HuH-7.5 (cell line): ENCODE data around the gene IL26.
A peak's percentile ranks its signal among the peaks of the same experiment; 100 is the strongest.
"Not testable (repeated sequence)": the region's sequence is repeated elsewhere in the genome, so short reads cannot be mapped to it uniquely, and the experiment has no call there.

ENCODE experiments used
- DNase-seq: peaks from one replicate; pipeline ENCODE4 v3.0.0; 2011; ENCODE audit warnings: low spot score

IL26 gene

DNA sequence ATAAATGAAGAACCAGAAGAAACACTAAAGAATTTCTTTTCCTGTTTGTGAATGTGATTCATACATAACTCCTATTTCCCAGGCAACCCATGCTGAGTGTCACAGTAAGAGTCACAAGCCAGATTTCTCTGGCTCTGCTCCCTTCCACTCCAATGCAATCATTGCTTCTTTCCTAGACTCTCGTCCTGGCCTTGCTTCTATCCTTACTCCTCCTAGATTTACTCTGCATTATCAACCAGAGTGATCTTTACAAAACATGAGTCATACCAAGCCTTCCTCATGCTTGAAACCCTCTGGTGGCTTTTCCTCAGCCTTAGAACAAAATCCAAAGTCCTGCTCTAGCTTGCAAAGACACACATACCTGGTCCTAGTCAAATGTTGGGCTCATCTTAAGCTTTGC lies 14.5 kb upstream of the IL26 start:
- no peak for DNase-seq

DNA sequence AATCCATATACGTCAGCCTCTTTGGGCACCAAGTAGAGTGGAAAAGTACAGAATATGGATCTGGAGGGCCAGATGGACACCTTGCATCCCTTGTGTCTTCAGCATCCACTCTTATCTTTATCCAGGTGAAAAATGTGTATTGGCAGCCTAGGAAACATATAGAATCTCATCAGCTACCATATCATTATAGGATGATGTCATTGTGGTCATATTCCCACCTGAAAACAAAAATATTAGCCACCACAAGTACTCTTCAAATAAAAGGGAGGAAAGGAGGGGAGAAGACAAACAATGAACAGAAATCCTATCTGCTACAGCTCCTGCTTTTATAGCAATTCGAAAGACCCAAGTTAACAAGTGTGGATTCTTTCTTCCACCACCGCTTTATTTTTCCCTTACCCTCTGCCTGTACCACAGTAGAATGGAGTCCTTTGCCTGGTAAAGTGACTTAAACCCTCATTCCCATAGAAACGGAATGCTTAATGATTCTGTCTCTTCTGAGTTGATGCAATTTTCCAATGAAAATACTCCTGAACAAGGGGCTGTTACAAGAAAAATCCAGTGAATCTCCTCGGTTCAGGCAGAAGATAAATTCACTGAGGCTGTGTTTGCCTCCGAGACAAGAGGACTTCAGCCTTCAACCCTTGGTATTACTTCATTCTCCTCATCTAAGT lies 13.8 kb upstream of the IL26 start:
- no peak for DNase-seq

DNA sequence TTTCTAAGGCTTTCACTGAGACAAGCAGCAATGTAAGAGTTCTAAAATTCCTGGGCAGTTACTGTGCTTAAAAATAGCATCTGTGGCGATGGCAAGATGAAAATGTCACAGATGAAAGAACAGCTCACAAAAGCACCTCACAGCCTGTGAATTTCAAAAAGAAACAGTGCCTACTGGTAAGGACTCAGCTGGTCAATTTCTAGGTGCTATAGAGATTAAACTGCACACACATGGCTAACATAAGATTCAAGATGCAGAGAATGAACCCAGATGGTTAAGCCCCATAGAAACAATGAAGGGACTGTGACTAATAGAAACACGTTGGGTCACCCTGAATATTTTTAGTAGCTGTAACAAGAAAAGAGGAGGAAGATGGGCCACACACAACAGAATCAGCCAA lies 12.0 kb upstream of the IL26 start:
- no peak for DNase-seq

DNA sequence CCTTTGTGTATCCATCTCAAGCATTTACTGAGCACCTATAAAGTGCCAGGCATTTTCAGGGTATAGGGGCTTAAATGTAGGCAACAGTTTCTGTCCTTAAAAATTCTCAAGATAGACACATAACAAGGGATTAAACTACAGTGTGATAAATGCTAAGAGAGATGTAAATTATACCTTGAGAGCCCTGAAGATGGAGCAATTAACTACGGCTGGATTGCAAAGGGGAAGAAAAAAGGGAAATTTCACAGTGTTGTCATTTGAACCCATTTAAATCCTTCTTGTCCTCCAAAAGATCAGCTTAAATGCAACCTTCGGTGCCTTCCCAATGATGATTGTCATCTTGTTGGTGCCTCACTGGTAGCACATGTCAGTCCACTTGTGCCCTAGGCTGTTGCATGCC lies 11.5 kb upstream of the IL26 start:
- no peak for DNase-seq

DNA sequence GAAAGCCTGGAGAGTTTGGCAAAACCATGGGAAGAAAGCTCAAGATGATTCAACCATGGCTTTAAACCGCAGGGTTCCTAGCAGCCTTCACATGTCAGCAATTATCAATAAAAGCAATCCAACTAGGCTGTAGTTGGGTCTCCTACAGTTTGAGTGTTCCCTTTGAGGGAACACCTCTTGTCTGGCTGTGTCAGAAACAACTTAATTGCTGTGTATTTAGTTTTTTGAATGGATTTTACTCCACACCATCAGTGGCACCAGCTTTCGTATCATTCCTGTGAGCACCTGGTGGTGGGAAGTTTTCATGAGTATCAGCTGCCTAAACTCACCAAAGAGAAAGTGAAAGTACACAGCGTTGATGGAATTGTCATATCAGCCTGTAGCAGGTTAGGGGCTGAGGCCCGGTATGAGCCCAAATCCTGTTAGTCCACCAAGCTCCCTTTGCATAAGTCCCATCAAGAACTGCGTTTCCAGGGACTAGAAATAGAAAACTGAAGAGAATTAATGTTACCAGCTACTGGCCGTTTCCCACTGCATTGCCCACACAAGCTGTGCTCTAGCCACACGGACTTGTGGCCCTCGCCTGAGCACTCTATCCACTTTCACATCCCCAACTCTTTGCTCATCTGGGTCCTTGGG lies 10.9 kb upstream of the IL26 start:
- no peak for DNase-seq

DNA sequence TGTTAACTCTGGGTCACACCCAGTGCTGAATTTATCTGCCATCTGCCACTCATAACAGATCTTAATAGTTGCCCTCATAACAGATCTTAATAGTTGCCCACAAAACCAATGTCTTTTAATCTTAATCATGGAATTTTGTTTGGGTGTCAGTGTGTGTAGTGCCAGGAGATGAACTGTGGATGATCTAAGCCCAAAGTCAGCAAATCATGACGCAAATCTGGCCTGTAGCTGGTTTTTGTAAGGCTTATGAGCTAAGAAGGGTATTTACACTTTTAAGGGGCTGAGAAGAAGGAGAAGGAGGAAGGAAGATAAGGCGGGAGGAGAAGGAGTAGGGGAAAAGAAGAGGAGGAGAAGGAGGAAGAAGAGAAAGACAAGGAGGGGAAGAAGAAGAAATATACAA lies 10.0 kb upstream of the IL26 start:
- DNase-seq: no peak

DNA sequence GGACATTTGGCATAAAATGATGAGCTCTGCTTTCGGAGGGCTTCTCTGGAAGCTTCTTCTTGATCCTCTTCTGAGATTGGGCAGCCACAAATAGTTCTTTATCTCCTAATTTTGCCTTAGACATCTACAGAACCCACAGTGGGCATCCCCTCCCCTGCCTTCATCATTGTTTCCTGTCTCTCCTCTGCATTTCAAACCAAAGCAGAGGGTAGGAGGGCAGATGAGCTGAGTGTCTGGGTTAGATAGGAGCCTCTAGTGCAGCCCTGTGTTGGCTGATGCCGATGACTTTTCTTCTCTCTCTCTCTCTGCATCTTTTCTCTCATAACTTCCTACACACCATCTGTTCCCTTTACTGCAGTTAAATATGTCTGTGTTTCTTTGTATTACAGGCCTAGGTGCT lies 8.5 kb upstream of the IL26 start:
- no peak for DNase-seq

DNA sequence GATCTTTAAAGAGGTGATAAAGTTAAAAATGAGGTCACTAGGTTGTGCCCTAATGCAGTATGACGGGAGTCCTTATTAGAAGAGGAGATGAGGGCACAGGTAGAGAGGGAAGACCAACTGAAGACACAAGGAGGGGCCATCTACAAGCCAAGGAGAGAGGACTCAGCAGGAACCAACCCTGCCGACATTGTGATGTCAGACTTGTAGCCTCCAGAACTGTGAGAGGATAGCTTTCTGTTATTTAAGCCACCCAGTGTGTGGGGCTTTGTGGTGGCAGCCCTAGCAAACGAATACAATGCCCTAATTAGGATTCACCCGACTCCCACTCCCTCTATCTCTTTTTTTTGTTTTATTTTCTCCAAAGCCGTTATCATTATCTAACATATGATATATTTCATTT lies 7.9 kb upstream of the IL26 start:
- DNase-seq: no peak

DNA sequence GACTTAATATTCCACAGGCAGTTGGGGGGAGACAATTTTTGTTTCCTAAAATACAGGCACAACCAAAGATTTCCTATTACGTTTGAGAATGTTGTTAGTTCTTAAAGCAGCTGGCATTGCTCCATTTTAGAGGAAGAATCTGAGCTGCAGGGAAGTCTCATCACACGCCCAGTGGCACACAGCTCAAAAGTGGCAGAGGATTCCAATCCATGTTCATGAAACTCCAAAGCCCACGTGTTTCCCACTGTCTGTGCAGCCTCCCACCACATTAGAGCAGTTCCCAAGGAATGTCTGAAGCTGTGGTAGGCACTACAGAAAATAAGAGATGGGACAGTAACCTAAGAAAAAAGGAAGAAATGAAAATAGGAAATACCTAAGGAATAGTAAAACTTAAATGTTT lies 6.1 kb upstream of the IL26 start:
- no peak for DNase-seq

DNA sequence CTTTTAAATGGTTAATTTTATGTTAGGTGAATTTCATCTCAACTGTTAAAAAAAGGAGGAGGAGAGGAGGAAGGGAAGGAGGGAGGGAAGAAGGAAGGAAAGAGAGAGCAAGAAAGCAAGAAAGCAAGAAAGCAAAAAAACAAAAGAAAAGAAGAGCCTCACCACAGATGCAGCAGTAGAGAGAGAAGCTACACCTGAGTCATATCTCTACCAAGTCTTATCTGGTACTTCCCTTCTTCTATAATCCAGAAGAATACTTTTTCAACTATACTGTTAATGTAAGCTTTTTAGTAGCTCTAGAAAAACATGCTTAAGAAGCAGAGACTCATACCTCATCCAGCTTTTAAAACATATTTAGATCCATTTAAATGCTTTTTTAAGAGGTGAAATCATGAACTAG lies 5.6 kb upstream of the IL26 start:
- DNase-seq: no peak

DNA sequence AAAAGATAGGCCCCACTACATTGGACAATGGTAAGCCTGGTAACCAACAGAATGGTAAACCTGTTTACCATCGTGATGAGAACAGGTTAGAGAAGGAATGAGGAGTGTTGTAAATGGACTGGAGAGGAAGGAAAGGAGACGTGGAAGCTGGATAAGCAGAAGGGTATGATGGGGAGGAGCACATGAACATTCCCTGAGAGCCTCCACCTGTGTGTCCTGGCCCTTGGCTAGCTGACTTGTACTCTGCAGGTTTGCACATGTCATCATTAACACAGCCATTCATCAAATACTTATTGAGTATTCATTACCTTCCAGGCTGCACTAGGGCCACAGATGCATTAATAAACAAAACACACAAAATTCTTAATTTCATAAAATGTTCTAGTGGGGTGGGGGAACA lies 4.3 kb upstream of the IL26 start:
- no peak for DNase-seq

DNA sequence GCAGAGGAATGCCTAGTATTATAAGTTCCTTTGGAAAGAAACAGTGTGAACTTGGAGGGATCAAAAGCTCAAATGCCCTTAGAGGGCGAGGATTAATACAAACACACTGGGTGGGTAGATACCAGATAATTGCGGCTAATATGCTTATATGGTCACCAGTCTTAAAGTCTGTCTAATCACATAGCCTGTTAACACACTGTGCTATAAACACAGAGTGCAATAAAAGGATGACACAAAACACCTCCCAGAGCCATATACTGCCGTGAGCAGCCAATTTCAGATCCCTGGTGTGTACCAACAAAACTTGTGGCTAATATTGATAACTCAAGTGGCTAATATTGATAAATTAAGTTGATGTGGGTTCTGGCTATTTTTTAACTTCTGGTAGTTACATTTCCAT lies 1.7 kb upstream of the IL26 start:
- no peak for DNase-seq

DNA sequence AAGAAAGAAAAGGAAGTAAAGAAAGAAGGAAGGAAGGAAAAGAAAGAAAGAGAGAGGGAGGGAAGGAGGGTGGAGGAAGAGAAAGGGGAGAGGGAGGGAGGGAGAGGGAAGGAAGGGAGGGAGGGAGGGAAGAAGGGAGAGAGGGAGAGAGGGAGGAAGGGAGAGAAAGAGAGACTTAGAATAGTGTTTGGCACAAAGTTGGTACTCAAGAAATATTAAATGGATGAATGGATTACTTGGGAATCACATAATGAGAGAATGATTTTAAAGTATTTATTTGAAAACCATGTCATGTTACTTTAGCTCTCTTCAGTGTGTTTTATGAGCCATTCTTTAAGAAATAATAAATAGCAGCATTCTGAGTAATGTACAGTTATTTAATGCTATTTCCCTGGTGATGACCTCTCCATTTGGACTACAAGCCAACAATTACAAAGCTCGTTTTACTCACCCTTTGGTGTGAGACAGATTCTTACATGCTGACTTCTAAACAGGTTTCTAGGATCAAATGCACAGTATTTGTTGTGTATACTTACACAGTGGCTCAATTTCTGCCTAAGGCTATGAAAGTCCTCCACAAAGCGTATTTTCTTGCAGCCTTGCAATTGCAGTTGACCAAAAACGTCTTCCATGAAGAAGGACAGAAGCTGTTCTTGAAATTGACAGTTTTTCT lies 861 bp downstream of the IL26 start:
- no peak for DNase-seq

DNA sequence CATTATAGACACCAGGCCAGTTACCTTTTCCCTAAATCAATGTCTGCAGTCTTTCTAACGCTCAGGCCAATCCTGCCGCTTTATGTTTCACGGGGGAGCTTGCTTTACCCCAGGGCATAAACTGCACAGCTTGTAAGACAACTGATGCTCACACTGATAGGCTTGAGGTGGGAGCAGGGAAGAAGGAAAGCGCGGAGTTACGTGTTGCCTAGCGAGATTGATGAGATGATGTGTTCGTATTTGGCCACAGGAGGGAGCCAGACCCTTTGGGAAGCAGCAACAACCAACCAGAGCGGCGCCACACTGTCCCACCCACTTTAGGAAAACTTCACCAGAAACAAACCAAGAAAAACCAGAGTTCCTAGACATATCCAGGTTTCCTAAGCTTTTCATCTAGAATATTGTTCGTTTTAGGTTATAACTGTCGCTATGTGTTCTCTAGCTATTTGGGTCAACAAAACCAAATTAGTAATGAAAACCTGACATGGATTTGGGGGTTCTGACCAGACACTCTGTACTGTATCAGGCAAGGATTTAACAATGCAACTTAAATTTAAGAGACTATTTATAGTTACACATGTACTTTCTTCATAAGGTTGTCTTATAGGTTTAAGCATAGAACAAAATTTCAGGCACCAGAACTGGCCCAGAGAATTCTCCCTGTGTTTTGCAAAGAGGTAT lies 2.4 kb downstream of the IL26 start:
- peak; percentile 33 for DNase-seq

DNA sequence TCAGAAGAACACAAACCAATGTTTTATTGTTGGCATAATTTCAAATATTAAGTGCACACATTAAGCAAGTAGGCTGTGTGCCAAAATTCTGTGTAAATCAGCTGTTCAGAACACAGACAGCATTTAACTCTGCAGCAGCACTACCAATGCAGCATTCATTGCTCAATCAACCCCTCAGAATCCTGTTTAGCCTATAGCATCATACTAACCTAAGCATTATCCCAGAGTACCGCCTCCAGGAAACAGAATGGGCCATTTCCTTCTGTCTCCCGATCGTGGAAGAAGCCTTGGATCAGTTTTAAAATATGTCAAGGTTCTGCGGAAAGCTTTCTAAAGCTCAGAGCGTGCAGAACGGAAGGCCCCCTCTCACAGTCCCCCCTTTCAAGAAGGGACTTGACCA lies 3.3 kb downstream of the IL26 start:
- DNase-seq: no peak

DNA sequence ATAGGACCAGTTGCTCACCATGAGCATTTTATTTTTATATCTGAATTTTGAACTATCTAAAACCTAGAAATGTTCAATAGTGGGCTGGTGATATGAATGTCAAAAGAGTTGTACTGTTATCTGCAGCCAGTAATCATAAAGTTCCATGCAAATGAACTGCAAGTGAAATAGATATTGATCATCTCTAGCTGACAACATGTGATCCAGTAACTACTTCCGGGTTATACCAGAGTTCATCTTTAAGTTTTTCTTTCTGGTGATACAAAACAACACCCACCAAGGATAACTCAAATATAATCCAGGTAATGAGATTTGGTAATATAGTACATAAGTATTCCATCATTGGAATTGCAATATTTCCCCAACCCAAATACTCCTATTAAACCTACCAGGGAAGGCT lies 4.1 kb downstream of the IL26 start:
- DNase-seq: no peak

DNA sequence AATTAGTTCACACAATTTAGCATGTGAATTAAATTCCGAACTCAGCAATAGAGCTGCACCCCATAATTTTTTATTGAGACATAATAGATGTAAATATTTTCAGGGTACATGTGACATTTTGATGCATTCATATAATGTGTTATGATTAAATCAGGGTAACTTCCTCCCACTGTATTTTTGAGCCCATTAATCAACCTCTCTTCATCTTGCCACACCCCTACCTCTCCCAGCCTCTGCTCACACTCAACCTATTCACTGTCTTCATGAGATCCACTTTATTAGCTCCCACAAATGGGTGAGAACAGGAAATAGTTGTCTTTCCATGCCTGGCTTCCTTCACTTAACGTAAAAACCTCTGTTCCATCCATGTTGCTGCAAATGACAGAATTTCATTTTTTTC lies 14.7 kb downstream of the IL26 start:
- no peak for DNase-seq

DNA sequence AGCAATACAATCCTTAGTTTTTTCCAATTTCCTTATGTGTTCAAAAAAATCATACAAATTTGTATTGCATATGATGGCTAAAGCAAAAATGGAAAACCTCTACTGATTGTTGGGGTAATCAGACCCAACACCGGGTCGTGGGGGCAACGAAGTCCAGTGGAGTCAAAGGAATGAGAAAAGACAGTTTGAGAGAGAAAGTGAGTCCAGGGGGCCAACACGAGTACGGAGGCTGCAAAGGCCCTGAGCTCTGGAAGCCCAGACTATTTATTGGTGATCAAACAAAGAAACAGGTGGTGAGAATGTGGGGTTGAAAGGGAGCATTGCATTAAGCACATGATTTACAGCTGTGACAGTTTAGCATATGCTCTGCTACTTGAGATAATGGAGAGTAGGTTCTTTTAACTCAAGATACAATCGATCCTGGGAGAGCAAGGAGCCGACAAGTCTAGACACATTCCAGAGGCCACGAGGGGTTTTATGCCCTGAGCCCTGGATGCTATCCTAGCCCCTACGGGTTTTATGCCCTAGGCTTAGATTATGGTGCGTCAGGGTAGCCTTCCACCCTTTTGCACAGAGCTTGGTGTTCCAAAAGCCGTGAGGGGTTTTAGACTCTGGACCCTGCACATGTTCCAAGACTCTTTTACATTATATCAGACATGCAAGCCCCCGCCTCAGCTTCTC lies 16.4 kb downstream of the IL26 start:
- not testable (repeated sequence) for DNase-seq

DNA sequence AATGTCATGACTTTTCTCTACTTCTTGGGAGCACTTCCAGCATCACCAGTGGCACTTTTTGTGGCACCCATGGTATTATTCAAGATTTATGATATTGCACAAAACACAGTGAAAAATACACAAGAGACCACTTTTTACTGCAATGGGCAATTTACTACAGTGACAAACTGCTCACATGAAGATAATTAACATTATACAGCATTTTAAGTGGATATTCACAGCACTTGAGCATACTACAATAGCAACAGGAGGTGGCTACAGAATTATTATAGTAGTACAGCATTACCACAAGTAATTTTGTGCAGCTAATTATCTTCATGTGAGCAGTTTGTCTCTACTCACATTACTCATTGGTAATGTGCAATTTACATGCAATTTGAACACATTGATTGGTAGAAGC lies 18.3 kb downstream of the IL26 start:
- no peak for DNase-seq

DNA sequence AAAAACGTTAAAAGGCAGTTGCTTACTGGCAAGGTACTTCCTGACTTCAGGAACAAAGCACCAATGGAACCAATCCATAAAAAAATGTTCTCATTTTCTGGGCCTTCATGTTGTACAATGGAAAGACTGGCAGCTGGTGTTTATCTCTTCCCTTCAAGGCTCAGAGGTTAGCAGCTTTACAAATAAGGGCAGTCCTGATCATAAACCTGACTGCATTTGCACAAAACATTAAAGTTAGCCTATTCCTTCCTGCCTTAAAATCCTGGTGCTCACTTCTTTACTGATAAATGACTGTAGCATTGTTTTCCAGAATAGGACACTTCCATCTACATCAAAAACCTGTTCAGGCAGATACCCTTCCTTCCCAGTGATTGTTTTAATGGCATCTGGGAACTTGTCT lies 19.2 kb downstream of the IL26 start:
- DNase-seq: no peak

DNA sequence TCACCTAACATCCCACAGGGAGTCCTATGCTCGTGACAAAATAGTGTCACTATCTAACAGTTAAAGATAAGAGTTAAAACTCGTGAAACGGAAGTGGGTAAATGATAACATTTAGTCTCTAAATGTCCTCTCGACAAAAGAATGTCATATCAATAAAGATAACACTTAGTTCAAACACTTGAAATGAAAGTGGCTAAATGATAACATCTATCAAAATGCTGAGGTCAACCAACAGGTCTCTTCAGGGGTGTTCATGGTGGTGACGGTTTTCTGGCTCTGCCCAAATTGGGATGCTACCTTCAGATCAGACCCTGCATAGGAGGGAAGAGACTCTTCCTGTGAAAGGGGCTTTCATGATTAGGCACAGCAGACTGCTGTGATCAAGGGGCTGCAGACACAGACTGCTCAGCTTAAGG lies 22.1 kb downstream of the IL26 start:
- no peak for DNase-seq

DNA sequence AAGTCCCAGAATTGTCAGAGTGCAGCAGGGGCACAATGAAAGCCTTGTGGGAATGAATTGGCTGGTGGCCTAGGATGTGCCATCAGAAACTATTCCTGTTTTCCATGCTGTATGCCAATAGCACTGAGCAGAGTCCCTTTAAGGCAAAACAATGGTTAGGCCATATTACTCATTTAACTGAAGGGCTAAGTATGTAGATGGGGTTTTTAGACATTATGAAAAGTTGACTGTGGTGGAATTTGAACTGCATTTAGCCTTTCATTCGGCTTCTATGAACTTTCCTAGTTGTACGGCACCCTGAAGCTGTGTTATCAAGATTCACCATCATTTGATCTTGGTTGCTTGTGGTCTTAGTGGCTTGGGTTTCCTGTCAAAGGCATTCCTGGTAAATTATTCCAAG lies 24.8 kb downstream of the IL26 start:
- no peak for DNase-seq

DNA sequence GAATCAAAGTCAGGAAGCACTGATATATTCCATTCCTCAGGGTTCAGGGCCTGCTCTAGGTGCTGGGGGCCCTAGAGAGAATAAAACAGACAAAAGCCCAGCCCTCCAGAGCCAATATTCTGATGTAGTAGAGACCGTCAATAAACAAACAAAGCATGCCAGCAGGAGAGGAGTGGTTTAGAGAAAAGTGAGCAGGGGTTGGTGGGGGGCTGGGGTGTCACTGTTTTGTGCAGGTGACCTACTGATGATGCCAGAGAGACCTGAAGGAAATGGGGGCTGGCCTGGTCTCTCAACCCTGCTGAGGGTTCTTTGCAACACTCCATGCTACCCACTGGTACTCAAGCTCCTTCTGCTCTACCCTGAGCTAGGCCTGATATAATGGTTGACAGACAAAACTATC lies 26.5 kb downstream of the IL26 start:
- DNase-seq: no peak
